ENCODE results near the gene CAMLG.

Gene CAMLG

DNA sequence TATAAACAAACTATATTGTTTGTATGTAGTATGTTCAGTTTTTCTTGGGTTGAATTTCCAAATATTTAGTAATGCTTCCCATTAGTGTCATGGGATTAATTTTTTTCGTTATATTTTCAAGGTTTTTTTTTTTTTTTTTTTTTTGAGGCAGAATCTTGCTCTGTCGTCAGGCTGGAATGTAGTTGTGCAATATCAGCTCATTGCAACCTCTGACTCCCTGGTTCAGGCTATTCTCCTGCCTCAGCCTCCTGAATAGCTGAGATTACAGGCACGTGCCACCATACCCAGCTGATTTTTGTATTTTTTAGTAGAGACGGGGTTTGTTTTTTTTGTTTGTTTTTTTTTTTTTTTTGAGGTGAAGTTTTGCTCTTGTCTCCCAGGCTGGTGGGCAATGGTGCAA lies 30.9 kb downstream of the CAMLG start:
- Histone ChIP-seq H3K9ac (ENCODE audit: low read length) (no peak overlapping the region), H3K4me2 (ENCODE audit: low read depth, low read length, poor library complexity, severe bottlenecking) (no peak overlapping the region), H3F3A (ENCODE audit: insufficient read depth) (no peaks in the 10 kb centered on the region), H3K27me3 (ENCODE audit: low read length) (no peaks in the 10 kb centered on the region), H2AFZ (ENCODE audit: low read depth, low read length, severe bottlenecking) (no peak overlapping the region), H3K9me2 (replicated peaks; ENCODE audit: insufficient read depth, low read length) (no peaks in the 10 kb centered on the region), H3K79me2 (ENCODE audit: insufficient read depth, low read length) (0 out of 2 replicates have a peak, but pooled peaks cover 4% of the 10 kb centered on the region), H4K20me1 (ENCODE audit: low read depth, low read length) (no peaks in the 10 kb centered on the region), H3K9me3 (ENCODE audit: insufficient read depth, low read length) (no peaks in the 10 kb centered on the region), H3K27ac (ENCODE audit: low read depth, low read length) (no peak overlapping the region), H3K36me3 (ENCODE audit: low read length) (peaks cover 39% of the 10 kb centered on the region; the same call in 1 of the 2 replicates), H3K4me3 (ENCODE audit: insufficient read depth, low read length, poor library complexity, severe bottlenecking) (no peak overlapping the region)
- no peak for TF ChIP-seq EZH2phosphoT487 (conservative IDR thresholded peaks at IDR 0.05; ENCODE audit: low read length)
- TF ChIP-seq, protein P1, sequence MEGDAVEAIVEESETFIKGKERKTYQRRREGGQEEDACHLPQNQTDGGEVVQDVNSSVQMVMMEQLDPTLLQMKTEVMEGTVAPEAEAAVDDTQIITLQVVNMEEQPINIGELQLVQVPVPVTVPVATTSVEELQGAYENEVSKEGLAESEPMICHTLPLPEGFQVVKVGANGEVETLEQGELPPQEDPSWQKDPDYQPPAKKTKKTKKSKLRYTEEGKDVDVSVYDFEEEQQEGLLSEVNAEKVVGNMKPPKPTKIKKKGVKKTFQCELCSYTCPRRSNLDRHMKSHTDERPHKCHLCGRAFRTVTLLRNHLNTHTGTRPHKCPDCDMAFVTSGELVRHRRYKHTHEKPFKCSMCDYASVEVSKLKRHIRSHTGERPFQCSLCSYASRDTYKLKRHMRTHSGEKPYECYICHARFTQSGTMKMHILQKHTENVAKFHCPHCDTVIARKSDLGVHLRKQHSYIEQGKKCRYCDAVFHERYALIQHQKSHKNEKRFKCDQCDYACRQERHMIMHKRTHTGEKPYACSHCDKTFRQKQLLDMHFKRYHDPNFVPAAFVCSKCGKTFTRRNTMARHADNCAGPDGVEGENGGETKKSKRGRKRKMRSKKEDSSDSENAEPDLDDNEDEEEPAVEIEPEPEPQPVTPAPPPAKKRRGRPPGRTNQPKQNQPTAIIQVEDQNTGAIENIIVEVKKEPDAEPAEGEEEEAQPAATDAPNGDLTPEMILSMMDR (IDR thresholded peaks at IDR 0.05; ENCODE audit: insufficient read depth, low read length, poor library complexity, severe bottlenecking): no peak

DNA sequence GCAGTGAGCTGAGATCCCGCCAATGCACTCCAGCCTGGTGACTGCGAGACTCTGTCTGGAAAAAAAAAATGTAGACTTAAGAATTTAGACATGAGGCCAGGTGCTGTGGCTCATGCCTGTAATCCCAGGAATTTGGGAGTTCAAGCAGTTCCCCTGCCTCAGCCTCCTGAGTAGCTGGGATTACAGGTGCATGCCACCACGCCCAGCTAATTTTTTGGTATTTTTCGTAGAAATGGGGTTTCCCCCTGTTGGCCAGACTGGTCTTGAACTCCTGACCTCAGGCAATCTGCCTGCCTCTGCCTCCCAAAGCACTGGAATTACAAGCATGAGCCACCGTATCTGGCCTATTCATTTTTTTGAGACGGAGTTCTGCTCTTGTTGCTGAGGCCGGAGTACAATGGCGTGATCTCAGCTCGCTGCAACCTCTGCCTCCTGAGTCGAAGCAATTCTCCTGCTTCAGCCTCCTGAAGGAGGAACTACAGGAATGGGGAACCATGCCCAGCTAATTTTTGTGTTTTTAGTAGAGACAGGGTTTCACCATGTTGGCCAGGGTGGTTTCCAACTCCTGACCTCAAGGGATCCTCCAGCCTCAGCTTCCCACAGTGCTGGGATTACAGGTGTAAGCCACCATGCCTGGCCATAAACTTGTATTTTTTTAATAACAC lies 34.2 kb downstream of the CAMLG start:
- H3K4me2 ChIP-seq (ENCODE audit: low read depth, low read length, poor library complexity, severe bottlenecking): no peak overlapping the region
- no peaks in the 10 kb centered on the region for H3K79me2 ChIP-seq (ENCODE audit: insufficient read depth, low read length)
- H3K27me3 ChIP-seq (ENCODE audit: low read length): no peaks in the 10 kb centered on the region
- H3K4me3 ChIP-seq (ENCODE audit: insufficient read depth, low read length, poor library complexity, severe bottlenecking): no peak overlapping the region
- no peak overlapping the region for H2AFZ ChIP-seq (ENCODE audit: low read depth, low read length, severe bottlenecking)
- H4K20me1 ChIP-seq (ENCODE audit: low read depth, low read length): no peaks in the 10 kb centered on the region; the same call in 1 of the 2 replicates
- peaks cover 33% of the 10 kb centered on the region; the same call in 1 of the 2 replicates for H3K36me3 ChIP-seq (ENCODE audit: low read length)
- no peak for TF ChIP-seq EZH2phosphoT487 (conservative IDR thresholded peaks at IDR 0.05; ENCODE audit: low read length)
- no peaks in the 10 kb centered on the region for H3K9me3 ChIP-seq (ENCODE audit: insufficient read depth, low read length)
- H3F3A ChIP-seq (ENCODE audit: insufficient read depth): peaks cover 6% of the 10 kb centered on the region; the same call in 1 of the 2 replicates
- H3K9me2 ChIP-seq (replicated peaks; ENCODE audit: insufficient read depth, low read length): no peaks in the 10 kb centered on the region
- no peak overlapping the region for H3K27ac ChIP-seq (ENCODE audit: low read depth, low read length)
- no peak overlapping the region for H3K9ac ChIP-seq (ENCODE audit: low read length)

DNA sequence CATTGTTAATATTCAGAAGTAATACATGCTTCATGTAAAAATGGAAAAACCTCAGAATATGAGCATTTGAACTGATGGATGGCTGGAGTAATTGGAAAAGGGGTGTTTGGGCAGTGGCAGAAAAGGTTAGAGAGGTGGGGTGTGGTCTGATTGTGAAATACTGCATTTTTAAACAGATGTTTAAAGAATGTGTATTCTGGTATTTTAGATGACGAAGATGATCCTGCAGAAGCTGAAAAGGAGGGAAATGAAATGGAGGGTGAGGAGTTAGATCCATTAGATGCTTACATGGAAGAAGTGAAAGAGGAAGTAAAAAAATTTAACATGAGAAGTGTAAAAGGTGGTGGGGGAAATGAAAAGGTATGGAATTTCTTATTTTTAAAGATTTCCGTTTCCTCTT lies 39.0 kb downstream of the CAMLG start:
- Histone ChIP-seq H3K9me2 (replicated peaks; ENCODE audit: insufficient read depth, low read length) (no peaks in the 10 kb centered on the region), H3K4me3 (ENCODE audit: insufficient read depth, low read length, poor library complexity, severe bottlenecking) (no peak overlapping the region), H3F3A (ENCODE audit: insufficient read depth) (peaks cover 6% of the 10 kb centered on the region; the same call in 1 of the 2 replicates), H3K9me3 (ENCODE audit: insufficient read depth, low read length) (no peaks in the 10 kb centered on the region), H3K36me3 (ENCODE audit: low read length) (peaks cover 41% of the 10 kb centered on the region), H4K20me1 (ENCODE audit: low read depth, low read length) (no peaks in the 10 kb centered on the region; the same call in 1 of the 2 replicates), H3K4me2 (ENCODE audit: low read depth, low read length, poor library complexity, severe bottlenecking) (no peak overlapping the region), H3K27ac (ENCODE audit: low read depth, low read length) (peak overlapping the region; percentile 13; the same call in 1 of the 2 replicates), H3K27me3 (ENCODE audit: low read length) (no peaks in the 10 kb centered on the region), H3K9ac (ENCODE audit: low read length) (no peak overlapping the region), H3K79me2 (ENCODE audit: insufficient read depth, low read length) (no peaks in the 10 kb centered on the region), H2AFZ (ENCODE audit: low read depth, low read length, severe bottlenecking) (no peak overlapping the region)
- TF ChIP-seq, protein P1 (IDR thresholded peaks at IDR 0.05; ENCODE audit: insufficient read depth, low read length, poor library complexity, severe bottlenecking): no peak
- TF ChIP-seq EZH2phosphoT487 (conservative IDR thresholded peaks at IDR 0.05; ENCODE audit: low read length): no peak

DNA sequence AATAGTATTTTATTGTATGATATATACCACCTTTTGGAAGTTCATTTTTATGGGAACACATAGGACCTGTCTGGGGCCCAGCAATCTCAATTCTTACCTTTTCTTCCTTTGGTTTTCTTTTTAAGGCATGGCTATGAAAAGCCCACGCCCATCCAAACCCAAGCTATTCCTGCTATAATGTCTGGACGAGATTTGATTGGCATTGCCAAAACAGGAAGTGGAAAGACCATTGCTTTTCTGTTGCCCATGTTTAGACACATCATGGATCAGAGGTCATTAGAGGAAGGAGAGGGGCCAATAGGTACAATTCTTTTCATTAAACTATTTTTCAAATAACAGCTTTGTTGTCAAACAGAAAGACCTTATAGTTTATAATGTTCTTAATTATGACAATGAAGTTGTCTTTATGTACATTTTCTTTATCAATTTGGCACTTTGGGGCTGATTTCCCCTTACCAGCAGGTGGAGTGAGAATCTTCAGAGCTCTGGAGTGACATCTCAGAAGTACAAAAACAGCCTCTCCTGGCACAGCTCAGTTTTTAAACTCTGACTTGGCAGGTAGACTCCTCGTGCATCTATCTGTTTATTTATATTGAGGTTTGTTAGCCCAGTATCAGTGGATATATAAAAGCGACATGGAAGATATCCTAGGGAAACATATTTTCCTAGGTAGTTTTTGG lies 46.0 kb downstream of the CAMLG start:
- Histone ChIP-seq H3K36me3 (ENCODE audit: low read length) (peaks cover 43% of the 10 kb centered on the region), H3K4me2 (ENCODE audit: low read depth, low read length, poor library complexity, severe bottlenecking) (no peak overlapping the region), H3F3A (ENCODE audit: insufficient read depth) (0 out of 2 replicates have a peak, but pooled peaks cover 5% of the 10 kb centered on the region), H3K79me2 (ENCODE audit: insufficient read depth, low read length) (no peaks in the 10 kb centered on the region), H3K27me3 (ENCODE audit: low read length) (no peaks in the 10 kb centered on the region), H3K9me2 (replicated peaks; ENCODE audit: insufficient read depth, low read length) (no peaks in the 10 kb centered on the region), H2AFZ (ENCODE audit: low read depth, low read length, severe bottlenecking) (no peak overlapping the region), H3K27ac (ENCODE audit: low read depth, low read length) (no peak overlapping the region), H3K9me3 (ENCODE audit: insufficient read depth, low read length) (no peaks in the 10 kb centered on the region), H3K4me3 (ENCODE audit: insufficient read depth, low read length, poor library complexity, severe bottlenecking) (no peak overlapping the region), H4K20me1 (ENCODE audit: low read depth, low read length) (no peaks in the 10 kb centered on the region), H3K9ac (ENCODE audit: low read length) (no peak overlapping the region)
- TF ChIP-seq EZH2phosphoT487 (conservative IDR thresholded peaks at IDR 0.05; ENCODE audit: low read length): no peak
- TF ChIP-seq, protein P1 (IDR thresholded peaks at IDR 0.05; ENCODE audit: insufficient read depth, low read length, poor library complexity, severe bottlenecking): no peak

All from SU-DHL-6 (cell line).